ENCODE measurements around the gene RBP7.
"Not testable (repeated sequence)": the region's sequence is repeated elsewhere in the genome, so short reads cannot be mapped to it uniquely, and the experiment has no call there.

The RBP7 gene

GRCh38 chr1:9996624-9997582, at the start of gene RBP7:
Gene RBP7, plus strand, starts transcription at chr1:9997228. Its CDS starts 31 bp downstream, at chr1:9997259.
- no peak for DNase-seq (ENCODE audit: low read depth)

DNA sequence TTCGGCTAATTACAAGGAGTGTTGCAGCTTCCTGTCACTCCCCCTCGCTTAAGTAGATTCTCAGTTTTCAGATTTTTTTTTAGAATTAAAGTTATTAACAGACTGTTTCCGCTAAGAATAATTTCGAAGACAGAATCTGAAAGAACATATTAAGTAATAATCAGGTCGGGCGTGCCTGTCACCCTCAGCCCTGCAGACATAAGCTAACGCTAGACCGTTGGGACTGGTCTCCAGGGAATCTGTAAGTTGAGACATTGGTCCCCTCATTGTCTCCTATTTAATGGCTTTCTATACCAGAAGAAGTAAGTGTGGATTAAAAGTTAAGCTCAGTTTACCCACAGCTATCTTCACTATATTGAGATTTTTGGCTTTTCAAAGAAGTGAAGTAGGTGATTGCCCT, 39.3 kb upstream of the RBP7 start:
- DNase-seq (ENCODE audit: low read depth) = no peak

DNA sequence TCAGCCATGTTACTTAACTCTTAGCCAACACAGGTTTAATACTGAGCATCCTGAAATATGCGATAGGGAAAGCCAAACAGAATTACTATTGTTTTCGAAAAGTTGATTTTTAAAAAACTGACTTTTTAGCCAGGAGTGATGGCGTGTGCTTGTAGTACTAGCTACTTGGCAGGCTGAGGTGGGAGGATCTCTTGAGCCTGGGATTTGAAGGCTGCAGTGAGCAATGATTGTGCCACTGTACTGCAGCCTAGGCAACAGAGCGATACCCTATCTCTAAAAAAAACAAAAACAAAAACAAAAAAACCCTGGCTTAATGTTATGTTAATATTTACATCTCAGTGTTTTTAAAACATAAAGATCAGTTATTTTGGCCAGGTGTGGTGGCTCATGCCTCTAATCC, 37.0 kb upstream of the RBP7 start:
- DNase-seq (ENCODE audit: low read depth) = no peak

GRCh38 chr1:9960706-9961562, 36.1 kb upstream of the RBP7 start:
- no peak for DNase-seq (ENCODE audit: low read depth)

DNA sequence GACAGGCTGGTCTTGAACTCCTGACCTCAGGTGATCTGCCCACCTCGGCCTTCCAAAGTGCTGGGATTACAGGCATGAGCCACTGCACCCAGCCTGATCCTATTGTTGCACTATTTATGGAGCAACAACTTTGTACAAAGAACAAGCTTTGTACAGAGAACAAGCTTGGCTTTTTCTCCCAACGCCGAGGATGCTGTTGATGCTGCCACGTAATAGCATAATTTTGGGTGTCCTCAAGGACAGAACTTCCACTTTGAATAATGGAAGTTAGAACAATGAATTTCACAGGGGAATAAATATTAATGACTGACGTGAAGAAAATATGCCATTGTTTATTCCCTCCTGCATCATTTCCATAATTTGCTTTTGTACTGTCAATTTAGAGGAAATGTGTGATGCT, 12.8 kb upstream of the RBP7 start:
- DNase-seq (ENCODE audit: low read depth) = no peak

- DNase-seq (ENCODE audit: low read depth) = no peak
These were observed 12.0 kb upstream of the RBP7 start for GRCh38 chr1:9985001-9985400.

GRCh38 chr1:9989773-9990172, 7.3 kb upstream of the RBP7 start:
- DNase-seq (ENCODE audit: low read depth) = no peak

DNA sequence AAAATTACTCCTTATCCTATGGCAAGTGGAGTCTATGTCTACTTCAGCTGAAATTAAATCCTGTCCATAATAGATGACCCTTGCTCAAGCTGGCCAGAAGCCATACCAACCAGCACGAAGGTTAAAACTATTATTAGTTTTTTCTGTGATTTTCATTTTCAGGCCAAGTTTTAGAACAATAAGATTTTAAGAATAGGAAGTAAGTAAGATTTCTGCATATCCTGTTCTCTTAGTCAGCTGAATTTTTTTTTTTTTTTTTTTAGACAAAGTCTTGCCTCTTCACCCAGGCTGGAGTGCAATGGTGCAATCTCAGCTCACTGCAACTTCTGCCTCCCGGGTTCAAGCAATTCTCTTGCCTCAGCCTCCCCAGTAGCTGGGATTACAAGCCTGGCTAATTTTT, 6.1 kb upstream of the RBP7 start:
- no peak for DNase-seq (ENCODE audit: low read depth)

DNA sequence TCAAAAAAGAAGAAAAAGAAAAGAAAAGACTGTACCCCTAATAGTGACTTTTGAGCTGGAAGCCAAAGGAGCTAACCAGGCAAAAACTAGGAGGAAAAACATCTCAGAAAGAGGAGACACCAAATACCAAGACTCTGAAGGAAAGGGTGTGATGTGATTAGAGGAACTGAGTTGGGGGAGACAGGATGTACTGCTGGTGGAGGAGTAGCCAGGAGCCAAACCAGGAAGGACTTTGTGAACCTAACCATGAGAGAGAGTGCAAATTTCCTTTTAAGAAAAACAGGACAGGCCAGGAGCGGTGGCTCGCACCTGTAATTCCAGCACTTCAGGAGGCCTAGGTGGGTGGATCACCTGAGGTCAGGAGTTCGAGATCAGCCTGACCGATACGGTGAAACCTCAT, 4.1 kb upstream of the RBP7 start:
- DNase-seq (ENCODE audit: low read depth) = no peak

GRCh38 chr1:9993561-9994075, 3.4 kb upstream of the RBP7 start:
- no peak for DNase-seq (ENCODE audit: low read depth)

GRCh38 chr1:10001016-10001665, 4.1 kb downstream of the RBP7 start:
- no peak for DNase-seq (ENCODE audit: low read depth)

DNA sequence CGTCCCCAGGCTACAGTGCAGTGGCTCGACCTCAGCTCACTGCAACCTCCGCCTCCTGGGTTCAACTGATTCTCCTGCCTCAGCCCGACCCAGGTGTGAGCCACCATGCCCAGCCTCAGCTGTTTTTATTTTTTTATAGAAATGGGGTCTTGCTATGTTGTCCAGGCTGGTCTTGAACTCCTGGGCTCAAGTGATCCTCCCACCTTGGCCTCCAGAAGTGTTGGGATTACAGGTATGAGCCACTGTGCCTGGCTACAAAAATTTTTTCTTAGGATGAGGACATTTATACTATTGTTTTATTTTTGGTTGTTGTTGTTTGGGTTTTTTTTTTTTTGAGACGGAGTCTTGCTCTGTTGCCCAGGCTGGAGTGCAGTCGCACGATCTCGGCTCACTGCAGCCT, 8.2 kb downstream of the RBP7 start:
- not testable (repeated sequence) for DNase-seq (ENCODE audit: low read depth)

DNA sequence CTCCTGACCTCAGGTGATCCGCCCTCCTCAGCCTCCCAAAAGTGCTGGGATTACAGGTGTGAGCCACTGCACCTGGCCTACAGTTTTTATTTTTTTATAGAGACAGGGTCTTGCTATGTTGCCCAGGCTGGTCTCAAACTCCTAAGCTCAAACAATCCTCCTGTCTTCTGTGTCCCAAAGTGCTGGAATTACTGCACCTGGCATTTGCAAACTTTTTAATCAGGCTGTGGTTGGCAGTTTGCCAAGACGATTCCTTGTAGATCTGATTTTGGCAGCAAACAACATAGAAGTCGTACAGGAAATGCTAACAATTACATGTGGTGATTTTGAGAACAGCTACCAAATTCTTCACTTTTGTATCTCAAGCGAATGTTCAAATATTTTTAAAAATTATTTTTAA, 10.1 kb downstream of the RBP7 start:
- DNase-seq (ENCODE audit: low read depth) = no peak

- no peak for DNase-seq (ENCODE audit: low read depth)
These were observed 17.0 kb downstream of the RBP7 start for GRCh38 chr1:10014016-10014415.

GRCh38 chr1:10019561-10019960, 22.5 kb downstream of the RBP7 start:
- DNase-seq (ENCODE audit: low read depth) = no peak

DNA sequence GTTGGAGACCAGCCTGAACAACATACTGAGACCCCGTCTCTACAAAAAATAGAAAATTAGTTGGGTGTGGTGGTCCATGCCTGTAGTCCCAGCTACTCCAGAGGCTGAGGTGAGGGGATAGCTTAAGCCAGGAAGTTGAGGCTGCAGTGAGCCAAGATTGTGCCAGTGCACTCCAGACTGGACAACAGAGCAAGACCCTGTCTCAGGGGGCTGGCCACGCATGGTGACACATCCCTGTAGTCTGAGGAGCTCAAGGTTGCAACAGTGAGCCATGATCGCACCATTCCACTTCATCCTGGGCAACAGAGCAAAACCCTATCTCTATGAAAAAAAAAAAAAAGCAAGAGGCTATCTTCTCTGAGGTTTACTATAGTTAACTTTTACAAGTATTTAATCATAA, 23.1 kb downstream of the RBP7 start:
- DNase-seq (ENCODE audit: low read depth) = no peak

GRCh38 chr1:10020678-10021077, 23.6 kb downstream of the RBP7 start:
- DNase-seq (ENCODE audit: low read depth) = not testable (repeated sequence)

GRCh38 chr1:10021992-10022391, 25.0 kb downstream of the RBP7 start:
- DNase-seq (ENCODE audit: low read depth) = not testable (repeated sequence)

GRCh38 chr1:10022656-10023055, 25.6 kb downstream of the RBP7 start:
- no peak for DNase-seq (ENCODE audit: low read depth)

- no peak for DNase-seq (ENCODE audit: low read depth)
These were observed 28.3 kb downstream of the RBP7 start for GRCh38 chr1:10025354-10025753.

GRCh38 chr1:10027027-10027426, 30.0 kb downstream of the RBP7 start:
- no peak for DNase-seq (ENCODE audit: low read depth)

- DNase-seq (ENCODE audit: low read depth) = not testable (repeated sequence)
These were observed 32.0 kb downstream of the RBP7 start for GRCh38 chr1:10028956-10029500.
